Measurements from ENCODE around the gene RPL18A. TPM values are rescaled to one million over a fixed set of nuclear protein-coding genes. Genes with fewer than 3 reads are reported as not detected.

Gene RPL18A
- total and polyA plus RNA-seq, 2 of the 13 experiments (the other 11 are each of a cell fraction or from before 2014, with no cell fraction given): 1,471 to 2,004 TPM

DNA sequence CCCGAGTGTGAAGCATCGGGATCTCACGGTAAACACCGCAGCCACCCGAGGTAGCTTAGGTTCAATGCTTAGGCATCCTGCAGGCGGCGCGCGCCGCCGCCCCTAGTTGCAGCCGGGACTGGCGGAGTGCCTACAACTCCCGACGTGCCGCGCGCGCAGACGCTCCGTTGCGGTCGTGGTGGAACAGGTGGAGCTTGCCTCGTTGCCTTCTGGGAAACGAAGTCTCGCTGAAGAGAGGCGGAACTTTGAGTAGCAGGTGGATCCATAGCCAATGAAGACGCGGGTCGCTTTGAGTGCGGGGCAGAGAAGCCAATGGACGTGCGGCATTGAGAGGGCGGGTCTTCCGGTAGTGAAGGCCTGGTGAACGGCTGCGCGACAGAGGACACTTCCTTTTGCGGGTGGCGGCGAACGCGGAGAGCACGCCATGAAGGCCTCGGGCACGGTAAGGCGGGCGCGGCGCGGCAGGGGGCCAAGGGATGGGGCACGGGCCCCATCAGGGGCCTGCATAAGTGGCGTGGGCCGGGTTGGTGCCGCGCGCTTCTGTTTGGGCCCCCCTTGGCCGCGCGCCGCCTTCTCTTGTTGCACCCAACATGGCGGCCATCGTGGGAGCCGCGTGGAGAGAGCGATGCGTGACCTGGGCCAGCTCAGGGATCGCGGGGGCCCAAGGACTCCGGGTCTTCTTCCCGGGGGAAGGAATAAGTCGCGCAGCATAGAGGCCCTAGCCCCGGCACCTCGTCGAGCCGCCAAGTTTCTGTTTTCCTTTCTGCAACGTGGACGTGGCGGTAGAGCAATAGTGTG is at the start of gene RPL18A (continued):
- TF ChIP-seq, protein P1, sequence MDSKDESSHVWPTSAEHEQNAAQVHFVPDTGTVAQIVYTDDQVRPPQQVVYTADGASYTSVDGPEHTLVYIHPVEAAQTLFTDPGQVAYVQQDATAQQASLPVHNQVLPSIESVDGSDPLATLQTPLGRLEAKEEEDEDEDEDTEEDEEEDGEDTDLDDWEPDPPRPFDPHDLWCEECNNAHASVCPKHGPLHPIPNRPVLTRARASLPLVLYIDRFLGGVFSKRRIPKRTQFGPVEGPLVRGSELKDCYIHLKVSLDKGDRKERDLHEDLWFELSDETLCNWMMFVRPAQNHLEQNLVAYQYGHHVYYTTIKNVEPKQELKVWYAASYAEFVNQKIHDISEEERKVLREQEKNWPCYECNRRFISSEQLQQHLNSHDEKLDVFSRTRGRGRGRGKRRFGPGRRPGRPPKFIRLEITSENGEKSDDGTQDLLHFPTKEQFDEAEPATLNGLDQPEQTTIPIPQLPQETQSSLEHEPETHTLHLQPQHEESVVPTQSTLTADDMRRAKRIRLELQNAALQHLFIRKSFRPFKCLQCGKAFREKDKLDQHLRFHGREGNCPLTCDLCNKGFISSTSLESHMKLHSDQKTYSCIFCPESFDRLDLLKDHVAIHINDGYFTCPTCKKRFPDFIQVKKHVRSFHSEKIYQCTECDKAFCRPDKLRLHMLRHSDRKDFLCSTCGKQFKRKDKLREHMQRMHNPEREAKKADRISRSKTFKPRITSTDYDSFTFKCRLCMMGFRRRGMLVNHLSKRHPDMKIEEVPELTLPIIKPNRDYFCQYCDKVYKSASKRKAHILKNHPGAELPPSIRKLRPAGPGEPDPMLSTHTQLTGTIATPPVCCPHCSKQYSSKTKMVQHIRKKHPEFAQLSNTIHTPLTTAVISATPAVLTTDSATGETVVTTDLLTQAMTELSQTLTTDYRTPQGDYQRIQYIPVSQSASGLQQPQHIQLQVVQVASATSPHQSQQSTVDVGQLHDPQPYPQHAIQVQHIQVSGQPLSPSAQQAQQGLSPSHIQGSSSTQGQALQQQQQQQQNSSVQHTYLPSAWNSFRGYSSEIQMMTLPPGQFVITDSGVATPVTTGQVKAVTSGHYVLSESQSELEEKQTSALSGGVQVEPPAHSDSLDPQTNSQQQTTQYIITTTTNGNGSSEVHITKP (CRISPR knock-in tag; IDR thresholded peaks at IDR 0.05; ENCODE audit: low read depth): peak; percentile 57; the same call in 1 of the 2 replicates
- TF ChIP-seq, protein P2, sequence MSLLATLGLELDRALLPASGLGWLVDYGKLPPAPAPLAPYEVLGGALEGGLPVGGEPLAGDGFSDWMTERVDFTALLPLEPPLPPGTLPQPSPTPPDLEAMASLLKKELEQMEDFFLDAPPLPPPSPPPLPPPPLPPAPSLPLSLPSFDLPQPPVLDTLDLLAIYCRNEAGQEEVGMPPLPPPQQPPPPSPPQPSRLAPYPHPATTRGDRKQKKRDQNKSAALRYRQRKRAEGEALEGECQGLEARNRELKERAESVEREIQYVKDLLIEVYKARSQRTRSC (CRISPR knock-in tag; IDR thresholded peaks at IDR 0.05; ENCODE audit: low read depth): no peak
- TF ChIP-seq, protein P3, sequence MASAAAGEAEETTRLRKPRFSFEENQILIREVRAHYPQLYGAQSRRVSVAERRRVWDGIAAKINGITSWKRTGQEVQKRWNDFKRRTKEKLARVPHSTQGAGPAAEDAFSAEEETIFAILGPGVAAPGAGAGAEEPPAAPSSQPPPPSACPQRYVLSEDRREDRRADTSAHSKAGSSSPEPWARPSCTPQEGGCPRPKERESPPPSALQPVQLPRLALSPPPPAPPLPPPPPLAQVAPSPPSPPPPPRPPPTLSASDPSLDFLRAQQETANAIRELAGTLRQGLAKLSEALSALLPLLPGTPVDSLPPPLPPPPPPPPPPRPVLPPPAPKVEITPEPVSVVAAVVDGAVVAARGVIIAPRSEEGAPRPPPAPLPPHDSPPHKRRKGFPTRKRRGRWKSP (CRISPR knock-in tag; IDR thresholded peaks at IDR 0.05): peak; percentile 21; the same call in 1 of the 2 replicates
- TF ChIP-seq NCOR1 (IDR thresholded peaks at IDR 0.05; ENCODE audit: borderline replicate concordance, low read length) (no peak), ZNF652 (CRISPR knock-in tag; IDR thresholded peaks at IDR 0.05; ENCODE audit: borderline replicate concordance, low read depth) (no peak), MED13 (CRISPR knock-in tag; IDR thresholded peaks at IDR 0.05) (no peak), MATR3 (CRISPR knock-in tag; IDR thresholded peaks at IDR 0.05) (no peak), SNAI1 (CRISPR knock-in tag; IDR thresholded peaks at IDR 0.05; ENCODE audit: borderline replicate concordance) (no peak), ZNF782 (CRISPR knock-in tag; IDR thresholded peaks at IDR 0.05; ENCODE audit: borderline replicate concordance) (no peak; the same call in 1 of the 2 replicates), ZNF34 (CRISPR knock-in tag; IDR thresholded peaks at IDR 0.05; ENCODE audit: borderline replicate concordance) (no peak; the same call in 1 of the 2 replicates), RAD21 (CRISPR knock-in tag; IDR thresholded peaks at IDR 0.05) (peak; percentile 31; the same call in 1 of the 2 replicates)
- TF ChIP-seq, protein P4, sequence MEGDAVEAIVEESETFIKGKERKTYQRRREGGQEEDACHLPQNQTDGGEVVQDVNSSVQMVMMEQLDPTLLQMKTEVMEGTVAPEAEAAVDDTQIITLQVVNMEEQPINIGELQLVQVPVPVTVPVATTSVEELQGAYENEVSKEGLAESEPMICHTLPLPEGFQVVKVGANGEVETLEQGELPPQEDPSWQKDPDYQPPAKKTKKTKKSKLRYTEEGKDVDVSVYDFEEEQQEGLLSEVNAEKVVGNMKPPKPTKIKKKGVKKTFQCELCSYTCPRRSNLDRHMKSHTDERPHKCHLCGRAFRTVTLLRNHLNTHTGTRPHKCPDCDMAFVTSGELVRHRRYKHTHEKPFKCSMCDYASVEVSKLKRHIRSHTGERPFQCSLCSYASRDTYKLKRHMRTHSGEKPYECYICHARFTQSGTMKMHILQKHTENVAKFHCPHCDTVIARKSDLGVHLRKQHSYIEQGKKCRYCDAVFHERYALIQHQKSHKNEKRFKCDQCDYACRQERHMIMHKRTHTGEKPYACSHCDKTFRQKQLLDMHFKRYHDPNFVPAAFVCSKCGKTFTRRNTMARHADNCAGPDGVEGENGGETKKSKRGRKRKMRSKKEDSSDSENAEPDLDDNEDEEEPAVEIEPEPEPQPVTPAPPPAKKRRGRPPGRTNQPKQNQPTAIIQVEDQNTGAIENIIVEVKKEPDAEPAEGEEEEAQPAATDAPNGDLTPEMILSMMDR (CRISPR knock-in tag; IDR thresholded peaks at IDR 0.05): peak; percentile 97
- TF ChIP-seq, protein P5, sequence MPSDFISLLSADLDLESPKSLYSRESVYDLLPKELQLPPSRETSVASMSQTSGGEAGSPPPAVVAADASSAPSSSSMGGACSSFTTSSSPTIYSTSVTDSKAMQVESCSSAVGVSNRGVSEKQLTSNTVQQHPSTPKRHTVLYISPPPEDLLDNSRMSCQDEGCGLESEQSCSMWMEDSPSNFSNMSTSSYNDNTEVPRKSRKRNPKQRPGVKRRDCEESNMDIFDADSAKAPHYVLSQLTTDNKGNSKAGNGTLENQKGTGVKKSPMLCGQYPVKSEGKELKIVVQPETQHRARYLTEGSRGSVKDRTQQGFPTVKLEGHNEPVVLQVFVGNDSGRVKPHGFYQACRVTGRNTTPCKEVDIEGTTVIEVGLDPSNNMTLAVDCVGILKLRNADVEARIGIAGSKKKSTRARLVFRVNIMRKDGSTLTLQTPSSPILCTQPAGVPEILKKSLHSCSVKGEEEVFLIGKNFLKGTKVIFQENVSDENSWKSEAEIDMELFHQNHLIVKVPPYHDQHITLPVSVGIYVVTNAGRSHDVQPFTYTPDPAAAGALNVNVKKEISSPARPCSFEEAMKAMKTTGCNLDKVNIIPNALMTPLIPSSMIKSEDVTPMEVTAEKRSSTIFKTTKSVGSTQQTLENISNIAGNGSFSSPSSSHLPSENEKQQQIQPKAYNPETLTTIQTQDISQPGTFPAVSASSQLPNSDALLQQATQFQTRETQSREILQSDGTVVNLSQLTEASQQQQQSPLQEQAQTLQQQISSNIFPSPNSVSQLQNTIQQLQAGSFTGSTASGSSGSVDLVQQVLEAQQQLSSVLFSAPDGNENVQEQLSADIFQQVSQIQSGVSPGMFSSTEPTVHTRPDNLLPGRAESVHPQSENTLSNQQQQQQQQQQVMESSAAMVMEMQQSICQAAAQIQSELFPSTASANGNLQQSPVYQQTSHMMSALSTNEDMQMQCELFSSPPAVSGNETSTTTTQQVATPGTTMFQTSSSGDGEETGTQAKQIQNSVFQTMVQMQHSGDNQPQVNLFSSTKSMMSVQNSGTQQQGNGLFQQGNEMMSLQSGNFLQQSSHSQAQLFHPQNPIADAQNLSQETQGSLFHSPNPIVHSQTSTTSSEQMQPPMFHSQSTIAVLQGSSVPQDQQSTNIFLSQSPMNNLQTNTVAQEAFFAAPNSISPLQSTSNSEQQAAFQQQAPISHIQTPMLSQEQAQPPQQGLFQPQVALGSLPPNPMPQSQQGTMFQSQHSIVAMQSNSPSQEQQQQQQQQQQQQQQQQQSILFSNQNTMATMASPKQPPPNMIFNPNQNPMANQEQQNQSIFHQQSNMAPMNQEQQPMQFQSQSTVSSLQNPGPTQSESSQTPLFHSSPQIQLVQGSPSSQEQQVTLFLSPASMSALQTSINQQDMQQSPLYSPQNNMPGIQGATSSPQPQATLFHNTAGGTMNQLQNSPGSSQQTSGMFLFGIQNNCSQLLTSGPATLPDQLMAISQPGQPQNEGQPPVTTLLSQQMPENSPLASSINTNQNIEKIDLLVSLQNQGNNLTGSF (CRISPR knock-in tag; IDR thresholded peaks at IDR 0.05): peak; percentile 59

Measured in HepG2 (cell line).